Activated B cell treated with CpG ODN at 0.5 μM for 24 hours (primary cell): ENCODE measurements around the gene SH2D3C. TPM values are rescaled to one million over a fixed set of nuclear protein-coding genes. Genes with fewer than 3 reads are reported as not detected.
A peak's percentile ranks its signal among the peaks of the same experiment; 100 is the strongest.

Experiments used
- ATAC-seq: fragments of 200-7000 bp; cut with Tn5 transposase; one replicate; pipeline ENCODE4 v1.10.0; 2021; ENCODE audit warnings: low read depth, mild to moderate bottlenecking, moderate library complexity
- CTCF ChIA-PET: fragments of 350-600 bp; sonication (Branson Sonifier 250); formaldehyde crosslinking; loops from one replicate; lab custom pipeline; 2021; ENCODE audit warnings: antibody characterized with exemption; lab: Charles Lee
- POLR2A ChIA-PET: fragments of 350-600 bp; sonication (Branson Sonifier 250); formaldehyde crosslinking; loops from one replicate; lab custom pipeline; 2021; ENCODE audit warnings: antibody characterized with exemption; lab: Charles Lee
- DNase-seq: peaks from one replicate; pipeline ENCODE4 v3.0.0; 2022
- H3K27ac Mint-ChIP-seq: one replicate; pipeline ENCODE4 v1.8.0; 2020; ENCODE audit warnings: mixed read lengths
- H3K27me3 Mint-ChIP-seq: one replicate; pipeline ENCODE4 v1.8.0; 2021; ENCODE audit warnings: mixed read lengths
- H3K36me3 Mint-ChIP-seq: one replicate; pipeline ENCODE4 v1.8.0; 2021; ENCODE audit warnings: low read depth, mixed read lengths
- H3K4me1 Mint-ChIP-seq: one replicate; pipeline ENCODE4 v1.8.0; 2021; ENCODE audit warnings: mixed read lengths
- H3K4me3 Mint-ChIP-seq: one replicate; pipeline ENCODE4 v1.8.0; 2020; ENCODE audit warnings: mild to moderate bottlenecking, mixed read lengths
- H3K9me3 Mint-ChIP-seq: one replicate; pipeline ENCODE4 v1.8.0; 2020; ENCODE audit warnings: mixed read lengths
- CTCF ChIP-seq: fragments of 200-600 bp; IDR thresholded peaks from one replicate; pipeline ENCODE4 v1.8.0; 2022; ENCODE audit warnings: antibody characterized with exemption, mild to moderate bottlenecking
- intact Hi-C: fragments of 100-400 bp; cut with micrococcal nuclease; formaldehyde crosslinking; loops from one replicate; pipeline ENCODE4 v1.15.1; 2024
- total RNA-seq: library from RNA; stranded (reverse); gene quantifications from 2 replicates; pipeline ENCODE4 v1.2.3, GENCODE V29; 2022

The SH2D3C gene
- total RNA-seq, 1 donor from 2014 or later: 51.8 TPM

GRCh38 chr9:127780126-127780885, 1.8 kb upstream of the SH2D3C start:
- Mint-ChIP-seq H3K27me3 (no peaks in the 10 kb centered on the region), H3K36me3 (peaks cover 13% of the 10 kb centered on the region), H3K9me3 (no peaks in the 10 kb centered on the region), H3K4me1 (peaks cover 68% of the 10 kb centered on the region), H3K4me3 (no peak overlapping the region), H3K27ac (peak overlapping the region; percentile 98)
- ATAC-seq: no peak
- no peak for DNase-seq
- ChIA-PET POLR2A (interaction anchor here (0.6 to 3.7 kb wide), 12 partner anchors 10 to 1492 kb away, joined by 3 to 65 read pairs (median 9); partner anchors contain the start of genes LRSAM1, RPL12, SLC2A8 and ST6GALNAC4), CTCF (interaction anchor here (1.2 to 2.7 kb wide), 2 partner anchors 46 to 89 kb away, joined by 4 to 11 read pairs; partner anchors contain the start of gene TOR2A)
- intact Hi-C loops: no loop called here
- no peak for TF ChIP-seq CTCF

- peak overlapping the region; percentile 94 for H3K4me3 Mint-ChIP-seq
- H3K27ac Mint-ChIP-seq: peak overlapping the region; percentile 98
- H3K9me3 Mint-ChIP-seq: no peaks in the 10 kb centered on the region
- peak; percentile 61 for ATAC-seq
- H3K36me3 Mint-ChIP-seq: peaks cover 17% of the 10 kb centered on the region
- peak; percentile 63 for DNase-seq
- POLR2A ChIA-PET: interaction anchor here (0.6 to 3.7 kb wide), 26 partner anchors 8 to 1493 kb away, joined by 3 to 65 read pairs (median 6); partner anchors contain the start of genes LRSAM1, PTRH1, RPL12 and SLC25A25
- CTCF ChIA-PET: interaction anchor here (0.9 to 2.7 kb wide), 6 partner anchors 10 to 142 kb away, joined by 3 to 11 read pairs (median 3); partner anchors contain the start of genes ST6GALNAC4 and TOR2A
- intact Hi-C loops: loop anchor here (1.0 to 5.0 kb wide), 3 partner anchors 8 to 348 kb away; partner anchors contain the start of genes LRSAM1, PTGES2 and RPL12
- H3K4me1 Mint-ChIP-seq: peaks cover 70% of the 10 kb centered on the region
- H3K27me3 Mint-ChIP-seq: no peaks in the 10 kb centered on the region
- TF ChIP-seq CTCF: no peak
Observed at GRCh38 chr9:127779136-127779981, 893 bp upstream of the SH2D3C start.

GRCh38 chr9:127777368-127777980, 992 bp downstream of the SH2D3C start:
- no peak for ATAC-seq
- Mint-ChIP-seq H3K27ac (peak overlapping the region; percentile 98), H3K4me3 (peak overlapping the region; percentile 94), H3K27me3 (no peaks in the 10 kb centered on the region), H3K4me1 (peaks cover 59% of the 10 kb centered on the region), H3K9me3 (no peaks in the 10 kb centered on the region), H3K36me3 (peaks cover 36% of the 10 kb centered on the region)
- DNase-seq: no peak
- intact Hi-C loops: loop anchor here (5.0 kb wide), 1 partner anchor 350 kb away; the partner anchor contains the start of gene PTGES2
- ChIA-PET CTCF (interaction anchor here (1.0 kb wide), 1 partner anchor 9 kb away, joined by 3 read pairs; no protein-coding TSS in a partner anchor), POLR2A (interaction anchor here (0.7 to 3.7 kb wide), 10 partner anchors 20 to 193 kb away, joined by 3 to 65 read pairs (median 5); partner anchors contain the start of gene ST6GALNAC4)
- TF ChIP-seq CTCF: no peak

- ChIA-PET CTCF (interaction anchor here (1.1 to 2.0 kb wide), 3 partner anchors 8 to 145 kb away, joined by 5 to 14 read pairs (median 6); partner anchors contain the start of gene CDK9), POLR2A (interaction anchor here (0.6 to 1.5 kb wide), 6 partner anchors 9 to 140 kb away, joined by 3 to 28 read pairs (median 6); partner anchors contain the start of genes CDK9, ENG, PTRH1 and ST6GALNAC4)
- Mint-ChIP-seq H3K4me1 (peaks cover 57% of the 10 kb centered on the region), H3K4me3 (peak overlapping the region; percentile 94), H3K27ac (peak overlapping the region; percentile 98), H3K36me3 (peaks cover 39% of the 10 kb centered on the region), H3K27me3 (no peaks in the 10 kb centered on the region), H3K9me3 (no peaks in the 10 kb centered on the region)
- ATAC-seq: no peak
- DNase-seq: no peak
- no peak for TF ChIP-seq CTCF
- intact Hi-C loops: loop anchor here (1.0 to 5.0 kb wide), 2 partner anchors 8 to 350 kb away; partner anchors contain the start of gene PTGES2
Observed at GRCh38 chr9:127776924-127777289, 1.6 kb downstream of the SH2D3C start.
